ENCODE data around the gene PARP3. TPM values are rescaled to one million over a fixed set of nuclear protein-coding genes. Genes with fewer than 3 reads are reported as not detected.

The PARP3 gene
- total and polyA plus RNA-seq, 9 of the 15 experiments (the other 6 are each of a cell fraction or from before 2014, with no cell fraction given): 0.46 to 6.6 (median 4.5) TPM

- no peak for TF ChIP-seq E2F8 (IDR thresholded peaks at IDR 0.05; ENCODE audit: low read depth, partially characterized antibody)
- TF ChIP-seq PTTG1 (tag; IDR thresholded peaks at IDR 0.05; ENCODE audit: low read depth): no peak
- TF ChIP-seq TEAD2 (tag; IDR thresholded peaks at IDR 0.05): no peak
- no peak for TF ChIP-seq SMARCB1 (IDR thresholded peaks at IDR 0.05; ENCODE audit: insufficient read length, low read depth)
- TF ChIP-seq TAL1 (IDR thresholded peaks at IDR 0.05): no peak
- no peak for TF ChIP-seq GATAD2B (IDR thresholded peaks at IDR 0.05; ENCODE audit: borderline replicate concordance)
- TF ChIP-seq JUND (IDR thresholded peaks at IDR 0.05; ENCODE audit: borderline replicate concordance, low read depth, low read length): no peak
- no peak for TF ChIP-seq JUND (tag; IDR thresholded peaks at IDR 0.05; ENCODE audit: borderline replicate concordance, low read depth, low read length)
- TF ChIP-seq, protein P1, sequence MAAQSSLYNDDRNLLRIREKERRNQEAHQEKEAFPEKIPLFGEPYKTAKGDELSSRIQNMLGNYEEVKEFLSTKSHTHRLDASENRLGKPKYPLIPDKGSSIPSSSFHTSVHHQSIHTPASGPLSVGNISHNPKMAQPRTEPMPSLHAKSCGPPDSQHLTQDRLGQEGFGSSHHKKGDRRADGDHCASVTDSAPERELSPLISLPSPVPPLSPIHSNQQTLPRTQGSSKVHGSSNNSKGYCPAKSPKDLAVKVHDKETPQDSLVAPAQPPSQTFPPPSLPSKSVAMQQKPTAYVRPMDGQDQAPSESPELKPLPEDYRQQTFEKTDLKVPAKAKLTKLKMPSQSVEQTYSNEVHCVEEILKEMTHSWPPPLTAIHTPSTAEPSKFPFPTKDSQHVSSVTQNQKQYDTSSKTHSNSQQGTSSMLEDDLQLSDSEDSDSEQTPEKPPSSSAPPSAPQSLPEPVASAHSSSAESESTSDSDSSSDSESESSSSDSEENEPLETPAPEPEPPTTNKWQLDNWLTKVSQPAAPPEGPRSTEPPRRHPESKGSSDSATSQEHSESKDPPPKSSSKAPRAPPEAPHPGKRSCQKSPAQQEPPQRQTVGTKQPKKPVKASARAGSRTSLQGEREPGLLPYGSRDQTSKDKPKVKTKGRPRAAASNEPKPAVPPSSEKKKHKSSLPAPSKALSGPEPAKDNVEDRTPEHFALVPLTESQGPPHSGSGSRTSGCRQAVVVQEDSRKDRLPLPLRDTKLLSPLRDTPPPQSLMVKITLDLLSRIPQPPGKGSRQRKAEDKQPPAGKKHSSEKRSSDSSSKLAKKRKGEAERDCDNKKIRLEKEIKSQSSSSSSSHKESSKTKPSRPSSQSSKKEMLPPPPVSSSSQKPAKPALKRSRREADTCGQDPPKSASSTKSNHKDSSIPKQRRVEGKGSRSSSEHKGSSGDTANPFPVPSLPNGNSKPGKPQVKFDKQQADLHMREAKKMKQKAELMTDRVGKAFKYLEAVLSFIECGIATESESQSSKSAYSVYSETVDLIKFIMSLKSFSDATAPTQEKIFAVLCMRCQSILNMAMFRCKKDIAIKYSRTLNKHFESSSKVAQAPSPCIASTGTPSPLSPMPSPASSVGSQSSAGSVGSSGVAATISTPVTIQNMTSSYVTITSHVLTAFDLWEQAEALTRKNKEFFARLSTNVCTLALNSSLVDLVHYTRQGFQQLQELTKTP (IDR thresholded peaks at IDR 0.05; ENCODE audit: low read depth in 1 of 2, partially characterized antibody in 2 of 2): no peak
- TF ChIP-seq SMARCC2 (IDR thresholded peaks at IDR 0.05; ENCODE audit: low read depth): no peak
- TF ChIP-seq HMGXB4 (CRISPR knock-in tag; IDR thresholded peaks at IDR 0.05): no peak
- TF ChIP-seq CHCHD3 (CRISPR knock-in tag; IDR thresholded peaks at IDR 0.05): no peak
- TF ChIP-seq ZC3H4 (CRISPR knock-in tag; IDR thresholded peaks at IDR 0.05; ENCODE audit: borderline replicate concordance): no peak
- no peak for TF ChIP-seq STAT6 (CRISPR knock-in tag; IDR thresholded peaks at IDR 0.05)
- no peak for TF ChIP-seq BACH1 (tag; IDR thresholded peaks at IDR 0.05)
- TF ChIP-seq FOXJ3 (CRISPR knock-in tag; IDR thresholded peaks at IDR 0.05): no peak
- no peak for TF ChIP-seq MCM7 (IDR thresholded peaks at IDR 0.05)
Observed at GRCh38 chr3:51982838-51983577, 40.8 kb downstream of the PARP3 start, which contains the start of gene ACY1 (continued).
